ENCODE measurements around the gene RHOH. TPM values are rescaled to one million over a fixed set of nuclear protein-coding genes. Genes with fewer than 3 reads are reported as not detected.

The RHOH gene
- polyA plus RNA-seq, 2 of the 4 experiments (the other 2 are of a cell fraction), result 0.08 to 0.26 TPM

- ChIA-PET CTCF (no interaction called here), POLR2A (no interaction called here)
- no peak overlapping the region for H3K4me3 ChIP-seq
- TF ChIP-seq NR3C1 (IDR thresholded peaks at IDR 0.05), result no peak
- no peak for TF ChIP-seq CHD4 (IDR thresholded peaks at IDR 0.05; ENCODE audit: borderline replicate concordance)
- no peak for TF ChIP-seq GATA3 (IDR thresholded peaks at IDR 0.05; ENCODE audit: borderline replicate concordance)
- no peak for TF ChIP-seq E2F6 (IDR thresholded peaks at IDR 0.05; ENCODE audit: borderline replicate concordance, low read depth)
- TF ChIP-seq PHF8 (IDR thresholded peaks at IDR 0.05; ENCODE audit: borderline replicate concordance, low read depth), result no peak
- TF ChIP-seq POLR2A (IDR thresholded peaks at IDR 0.05; ENCODE audit: low read length), result no peak
- ATAC-seq, result no peak
- no peak for DNase-seq (ENCODE audit: low read depth in 1 of 2, low spot score in 1 of 2)
- no peak overlapping the region for H3K27ac ChIP-seq
- H3K9me3 ChIP-seq, result no peaks in the 10 kb centered on the region
- H3K4me2 ChIP-seq, result no peak overlapping the region
- H3K4me1 ChIP-seq, result no peaks in the 10 kb centered on the region
- FAIRE-seq, result no peak
- 63% methylated on average over 3 of the region's 3 CpGs for WGBS (ENCODE audit: missing lambda C conversion rate)
Observed at GRCh38 chr4:40233227-40233626, 36.4 kb downstream of the RHOH start.

GRCh38 chr4:40234519-40235039 is 37.7 kb downstream of the RHOH start:
- no peak for FAIRE-seq
- Histone ChIP-seq H3K4me3 (no peak overlapping the region), H3K9me3 (no peaks in the 10 kb centered on the region), H3K4me2 (no peak overlapping the region), H3K27ac (no peak overlapping the region), H3K4me1 (no peaks in the 10 kb centered on the region)
- ChIA-PET CTCF (interaction anchor here (0.6 kb wide), 1 partner anchor 189 kb away, joined by 3 read pairs; no protein-coding TSS in a partner anchor), POLR2A (no interaction called here)
- 85% methylated on average over 3 of the region's 3 CpGs for WGBS (ENCODE audit: missing lambda C conversion rate)
- no peak for TF ChIP-seq NPAS2 (CRISPR knock-in tag; IDR thresholded peaks at IDR 0.05; ENCODE audit: borderline replicate concordance)
- no peak for TF ChIP-seq RARB (CRISPR knock-in tag; IDR thresholded peaks at IDR 0.05)
- TF ChIP-seq KDM5A (IDR thresholded peaks at IDR 0.05), result no peak
- TF ChIP-seq EP300 (IDR thresholded peaks at IDR 0.05), result no peak
- no peak for TF ChIP-seq FOXS1 (CRISPR knock-in tag; IDR thresholded peaks at IDR 0.05)
- TF ChIP-seq HMGXB4 (CRISPR knock-in tag; IDR thresholded peaks at IDR 0.05; ENCODE audit: borderline replicate concordance), result no peak
- no peak for TF ChIP-seq BCL3 (IDR thresholded peaks at IDR 0.05)
- no peak for TF ChIP-seq REST (IDR thresholded peaks at IDR 0.05)
- TF ChIP-seq CHD4 (IDR thresholded peaks at IDR 0.05; ENCODE audit: borderline replicate concordance), result no peak
- no peak for TF ChIP-seq ZC3H11A (IDR thresholded peaks at IDR 0.05)
- no peak for TF ChIP-seq RCOR1 (IDR thresholded peaks at IDR 0.05; ENCODE audit: low read depth, low read length)
- TF ChIP-seq MAFK (IDR thresholded peaks at IDR 0.05; ENCODE audit: partially characterized antibody), result no peak
- no peak for TF ChIP-seq HOXA7 (CRISPR knock-in tag; IDR thresholded peaks at IDR 0.05)
- no peak for TF ChIP-seq ZFP36 (IDR thresholded peaks at IDR 0.05; ENCODE audit: borderline replicate concordance, partially characterized antibody)
- no peak for TF ChIP-seq SREBF2 (IDR thresholded peaks at IDR 0.05)
- no peak for DNase-seq (ENCODE audit: low read depth in 1 of 2, low spot score in 1 of 2)
- ATAC-seq, result no peak

All from A549 (cell line).